ENCODE data around the gene ABLIM1.

GRCh38 chr10:114679552-114679951 is 21.5 kb upstream of the ABLIM1 start:
- no peak for TF ChIP-seq CTCF (IDR thresholded peaks at IDR 0.05)
- TF ChIP-seq POLR2A (IDR thresholded peaks at IDR 0.05): no peak
- no peak for TF ChIP-seq EP300 (IDR thresholded peaks at IDR 0.05)
